Skin of body (tissue), 1 donor: ENCODE data around the gene ALMS1. TPM values are rescaled to one million over a fixed set of nuclear protein-coding genes. Genes with fewer than 3 reads are reported as not detected.

Experiments
- total RNA-seq: library from RNA; depleted of rRNA; stranded (reverse); fragments of >200 nt; gene quantifications from one replicate; pipeline ENCODE4 v1.2.3, GENCODE V29; 2014

ALMS1 gene
- total RNA-seq, 1 donor from 2014 or later: 30.8 TPM

Other genes starting within 250 kb of the ALMS1 start
- not detected for gene NOTO, start 183.3 kb upstream of the ALMS1 start, total RNA-seq
- gene SMYD5, start 171.6 kb upstream of the ALMS1 start, total RNA-seq: 15.3 TPM
- gene PRADC1, start 152.6 kb upstream of the ALMS1 start, total RNA-seq: 9.0 TPM
- gene CCT7, start 151.5 kb upstream of the ALMS1 start, total RNA-seq: 124 TPM
- 0.79 TPM for gene FBXO41, start 101.4 kb upstream of the ALMS1 start, total RNA-seq
- gene EGR4, start 92.3 kb upstream of the ALMS1 start, total RNA-seq: 0.10 TPM